Cardiac muscle cell (in vitro differentiated cells and primary cell): ENCODE results near the gene CDC27. TPM values are rescaled to one million over a fixed set of nuclear protein-coding genes. Genes with fewer than 3 reads are reported as not detected.
A peak's percentile ranks its signal among the peaks of the same experiment; 100 is the strongest.
"Not testable (repeated sequence)": the region's sequence is repeated elsewhere in the genome, so short reads cannot be mapped to it uniquely, and the experiment has no call there.

Experiments used
- DNase-seq, 2 donors: peaks; one replicate each; pipeline versions ENCODE4 v3.0.0 to v3.0.0-alpha.2; 2010 to 2017; ENCODE audit warnings: low read depth in 1 of 2, low spot score in 1 of 2
- H3K27ac ChIP-seq: fragments of 200-600 bp; sonication (generic); 2 replicates; pipeline ENCODE4 v1.5.1; 2016
- H3K27me3 ChIP-seq: fragments of 200-600 bp; sonication (generic); 2 replicates; pipeline ENCODE4 v1.6.0; 2016; ENCODE audit warnings: control low read depth
- H3K36me3 ChIP-seq: fragments of 200-600 bp; sonication (generic); 2 replicates; pipeline ENCODE4 v1.5.1; 2016; ENCODE audit warnings: control low read depth
- H3K4me1 ChIP-seq: fragments of 200-600 bp; sonication (generic); 2 replicates; pipeline ENCODE4 v1.8.1; 2017; ENCODE audit warnings: low read depth, mild to moderate bottlenecking, mixed run types
- H3K4me3 ChIP-seq: fragments of 200-600 bp; sonication (generic); 2 replicates; pipeline ENCODE4 v1.5.1; 2016; ENCODE audit warnings: mild to moderate bottlenecking
- H3K9me3 ChIP-seq: fragments of 200-600 bp; sonication (generic); 2 replicates; pipeline ENCODE4 v1.5.1; 2017; ENCODE audit warnings: low read depth, mild to moderate bottlenecking, control low read depth
- polyA plus RNA-seq: library from polyadenylated mRNA; unstranded; fragments of >200 nt; fragmentation: Nextera tagmentation; extraction: Ambion mirVana; gene quantifications from 2 replicates; pipeline ENCODE4 v1.2.1, GENCODE V29; 2016
- total RNA-seq: library from RNA; depleted of rRNA; stranded (reverse); fragments of >200 nt; gene quantifications from 2 replicates; pipeline ENCODE4 v1.2.3, GENCODE V29; 2016
- TF ChIP-seq, protein P1 (sequence below): IDR thresholded peaks from 2 replicates; pipeline ENCODE4 v1.5.1; 2012; ENCODE audit warnings: low read depth, mild to moderate bottlenecking, low read length

CDC27 gene
- total and polyA plus RNA-seq, 2 experiments from 2014 or later, result 52.9 to 85.4 TPM

GRCh38 chr17:47218896-47219430 lies 29.9 kb upstream of the CDC27 start:
- Histone ChIP-seq H3K27ac (peak overlapping the region; percentile 86), H3K4me3 (no peak overlapping the region), H3K9me3 (no peaks in the 10 kb centered on the region), H3K36me3 (peaks cover 71% of the 10 kb centered on the region), H3K4me1 (peaks cover 75% of the 10 kb centered on the region), H3K27me3 (no peaks in the 10 kb centered on the region)
- TF ChIP-seq, protein P1, sequence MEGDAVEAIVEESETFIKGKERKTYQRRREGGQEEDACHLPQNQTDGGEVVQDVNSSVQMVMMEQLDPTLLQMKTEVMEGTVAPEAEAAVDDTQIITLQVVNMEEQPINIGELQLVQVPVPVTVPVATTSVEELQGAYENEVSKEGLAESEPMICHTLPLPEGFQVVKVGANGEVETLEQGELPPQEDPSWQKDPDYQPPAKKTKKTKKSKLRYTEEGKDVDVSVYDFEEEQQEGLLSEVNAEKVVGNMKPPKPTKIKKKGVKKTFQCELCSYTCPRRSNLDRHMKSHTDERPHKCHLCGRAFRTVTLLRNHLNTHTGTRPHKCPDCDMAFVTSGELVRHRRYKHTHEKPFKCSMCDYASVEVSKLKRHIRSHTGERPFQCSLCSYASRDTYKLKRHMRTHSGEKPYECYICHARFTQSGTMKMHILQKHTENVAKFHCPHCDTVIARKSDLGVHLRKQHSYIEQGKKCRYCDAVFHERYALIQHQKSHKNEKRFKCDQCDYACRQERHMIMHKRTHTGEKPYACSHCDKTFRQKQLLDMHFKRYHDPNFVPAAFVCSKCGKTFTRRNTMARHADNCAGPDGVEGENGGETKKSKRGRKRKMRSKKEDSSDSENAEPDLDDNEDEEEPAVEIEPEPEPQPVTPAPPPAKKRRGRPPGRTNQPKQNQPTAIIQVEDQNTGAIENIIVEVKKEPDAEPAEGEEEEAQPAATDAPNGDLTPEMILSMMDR, result no peak
- peak in 1 of 2 donors; percentile 92 for DNase-seq

GRCh38 chr17:47217279-47217678 lies 28.2 kb upstream of the CDC27 start:
- H3K4me3 ChIP-seq, H3K9me3 ChIP-seq, H3K27me3 ChIP-seq: not testable (repeated sequence)
- peak in 1 of 2 donors; percentile 3 for DNase-seq
- Histone ChIP-seq H3K27ac (peak overlapping the region; percentile 55), H3K4me1 (peaks cover 76% of the 10 kb centered on the region), H3K36me3 (peaks cover 72% of the 10 kb centered on the region)

DNA sequence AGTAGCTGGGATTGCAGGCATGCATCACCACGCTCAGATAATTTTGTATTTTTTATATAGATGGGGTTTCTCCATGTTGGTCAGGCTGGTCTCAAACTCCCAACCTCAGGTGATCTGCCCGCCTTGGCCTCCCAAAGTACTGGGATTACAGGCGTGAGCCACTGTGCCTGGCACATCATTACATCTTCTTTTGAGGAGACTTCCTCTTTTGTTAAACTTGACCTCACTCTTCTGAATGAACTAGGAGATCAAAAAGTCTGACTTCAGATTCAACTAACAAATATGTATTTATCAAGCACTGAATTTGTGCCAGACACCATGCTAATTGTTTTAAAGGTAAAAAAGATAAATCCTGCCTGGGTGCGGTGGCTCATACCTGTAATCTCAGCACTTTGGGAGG lies 27.7 kb upstream of the CDC27 start:
- not testable (repeated sequence) for H3K4me3 ChIP-seq, H3K9me3 ChIP-seq, DNase-seq, H3K27me3 ChIP-seq
- Histone ChIP-seq H3K27ac (peak overlapping the region; percentile 55), H3K36me3 (peaks cover 71% of the 10 kb centered on the region), H3K4me1 (peaks cover 74% of the 10 kb centered on the region)

- H3K36me3 ChIP-seq, result peaks cover 52% of the 10 kb centered on the region
- TF ChIP-seq, protein P1, result no peak
- H3K27ac ChIP-seq, result peak overlapping the region; percentile 100
- H3K27me3 ChIP-seq, result no peaks in the 10 kb centered on the region
- DNase-seq, result no peak
- peaks cover 55% of the 10 kb centered on the region for H3K4me1 ChIP-seq
- H3K9me3 ChIP-seq, result no peaks in the 10 kb centered on the region
- H3K4me3 ChIP-seq, result no peak overlapping the region
Measured at GRCh38 chr17:47214931-47215330, 25.8 kb upstream of the CDC27 start.

DNA sequence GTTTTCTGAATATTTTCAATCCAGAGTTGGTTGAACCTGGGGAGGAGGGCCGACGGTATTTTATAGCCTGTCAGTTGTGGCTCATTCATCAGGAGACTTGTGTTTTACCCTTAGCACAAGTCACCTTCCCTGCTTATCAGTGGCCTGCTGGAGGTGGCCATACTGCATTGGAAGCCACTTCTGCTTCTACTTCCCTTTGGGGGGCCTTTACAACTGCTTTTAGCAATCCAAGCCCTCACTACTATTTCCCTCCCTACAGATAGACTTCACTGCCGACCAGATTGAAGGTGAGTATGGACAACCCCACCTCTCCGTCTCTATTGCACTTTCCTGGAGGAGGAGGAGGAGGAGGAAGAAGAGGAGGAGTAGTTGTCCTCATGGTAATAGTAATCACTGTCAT lies 24.4 kb upstream of the CDC27 start:
- DNase-seq, result peak in 1 of 2 donors; percentile 29
- Histone ChIP-seq H3K36me3 (peaks cover 53% of the 10 kb centered on the region), H3K9me3 (no peaks in the 10 kb centered on the region), H3K4me3 (peak overlapping the region; percentile 82), H3K27me3 (no peaks in the 10 kb centered on the region), H3K4me1 (peaks cover 45% of the 10 kb centered on the region), H3K27ac (peak overlapping the region; percentile 100)
- TF ChIP-seq, protein P1, result no peak

DNA sequence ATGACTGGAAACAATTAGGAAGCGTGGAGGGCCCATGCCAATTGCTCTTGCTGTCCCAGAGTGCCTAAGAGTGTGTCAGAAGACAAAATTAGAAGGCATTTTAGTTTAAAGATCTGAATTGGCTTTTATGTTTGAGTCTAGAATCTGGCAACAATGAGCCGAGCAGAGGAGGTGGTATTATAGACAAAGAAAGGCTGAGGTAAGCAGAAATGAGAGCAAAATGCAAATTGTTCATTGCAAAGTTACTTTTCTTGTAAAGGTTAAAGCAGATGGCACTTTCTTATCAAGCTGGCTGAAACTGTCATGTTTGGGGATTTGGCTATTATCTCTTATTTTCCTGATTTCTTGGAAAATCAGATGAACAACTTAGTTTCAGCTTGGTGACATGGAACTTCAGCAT lies 23.4 kb upstream of the CDC27 start:
- TF ChIP-seq, protein P1, result no peak
- H3K4me1 ChIP-seq, result peaks cover 45% of the 10 kb centered on the region
- H3K9me3 ChIP-seq, result no peaks in the 10 kb centered on the region
- H3K4me3 ChIP-seq, result peak overlapping the region; percentile 82
- H3K27ac ChIP-seq, result peak overlapping the region; percentile 100
- peaks cover 50% of the 10 kb centered on the region for H3K36me3 ChIP-seq
- peak in 1 of 2 donors; percentile 25 for DNase-seq
- no peaks in the 10 kb centered on the region for H3K27me3 ChIP-seq
